H1 (cell line): Measurements from ENCODE around the gene CLIP4. TPM values are rescaled to one million over a fixed set of nuclear protein-coding genes. Genes with fewer than 3 reads are reported as not detected.

Experiments
- SP2 ChIP-seq: IDR thresholded peaks from 2 replicates; pipeline ENCODE4 v1.6.1; 2012; ENCODE audit warnings: mild to moderate bottlenecking, low read length, inconsistent platforms
- SRF ChIP-seq: IDR thresholded peaks from 2 replicates; pipeline ENCODE4 v1.6.1; 2011; ENCODE audit warnings: mild to moderate bottlenecking, low read depth, low read length, moderate library complexity
- TBP ChIP-seq: IDR thresholded peaks from 2 replicates; pipeline ENCODE4 v1.6.1; 2011; ENCODE audit warnings: low read depth, low read length, improper control_type of control experiment
- ZNF274 ChIP-seq: IDR thresholded peaks from 2 replicates; pipeline ENCODE4 v1.7.0; 2012; ENCODE audit warnings: low read length, borderline replicate concordance; ENCODE audit errors: extremely low read depth
- polyA plus RNA-seq, 7 experiments: library from polyadenylated mRNA; depleted of rRNA in 3 of 7; stranded (reverse) in 5 of 7; unstranded in 2 of 7; fragments of >200 nt in 5 of 7; fragments of 200-250 nt in 2 of 7; gene quantifications; 1 replicate in 5 of 7; 2 replicates in 1 of 7; 4 replicates in 1 of 7; pipeline versions ENCODE4 v1.2.1 to v1.2.3, GENCODE V29; 2011 to 2013; ENCODE audit warnings: missing spikeins in 2 of 7, mixed read lengths in 2 of 7
- total RNA-seq: library from RNA; stranded (reverse); fragmentation: NEBNext Ultra II Directional; extraction: Animal tissue kit (Norgen Biotek cat#: 25700); gene quantifications from 2 replicates; pipeline ENCODE4 v1.2.1, GENCODE V29; 2021

CLIP4 gene
- total and polyA plus RNA-seq, 2 of the 8 experiments (the other 6 are each of a cell fraction or from before 2014, with no cell fraction given), result 0.08 to 0.09 TPM

DNA sequence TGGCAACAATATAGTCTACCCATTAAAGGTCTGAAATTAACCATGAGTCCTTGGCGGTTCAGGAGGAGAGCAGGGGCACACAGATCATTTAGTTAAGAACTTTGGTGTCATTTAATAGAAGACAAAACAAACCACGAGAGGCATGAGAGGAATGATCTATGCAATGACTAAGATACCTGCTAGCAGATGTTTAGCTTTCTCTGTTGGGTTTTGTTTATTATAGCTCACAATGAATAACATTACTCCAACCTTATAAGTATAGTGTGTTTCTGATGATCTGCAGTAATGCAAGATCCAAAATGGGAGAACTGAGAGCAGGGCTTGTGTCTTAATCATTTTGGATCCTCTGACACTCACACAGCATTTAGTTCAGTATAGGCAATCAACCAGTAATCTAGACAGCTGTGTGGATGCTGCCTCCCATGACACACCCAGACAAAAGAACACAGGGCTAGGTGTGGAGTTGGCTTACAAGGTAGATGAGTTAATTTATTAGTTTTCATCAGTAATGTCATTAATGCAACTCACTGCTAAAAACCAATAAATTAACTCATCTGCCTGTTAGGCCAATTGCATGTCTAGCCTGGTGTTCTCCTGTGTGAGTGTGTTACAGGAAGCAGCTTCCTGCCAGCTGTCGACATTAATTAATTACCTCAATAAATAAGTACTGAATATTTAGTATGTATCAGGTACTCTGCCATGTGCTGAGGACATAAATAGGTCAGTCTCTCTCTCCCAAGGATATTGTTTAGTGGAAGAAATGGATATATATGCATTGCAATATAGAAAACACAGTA lies 92.3 kb downstream of the CLIP4 start (continued):
- TF ChIP-seq SP2 (no peak), ZNF274 (no peak), SRF (no peak), TBP (no peak)
- TF ChIP-seq, all 59 proteins: peak for 0
